ENCODE measurements around the gene ADAT1.
A peak's percentile ranks its signal among the peaks of the same experiment; 100 is the strongest.

The ADAT1 gene

GRCh38 chr16:75572864-75573542 is 50.1 kb downstream of the ADAT1 start:
- Mint-ChIP-seq H3K4me1 (ENCODE audit: low read depth) (peaks cover 40% of the 10 kb centered on the region), H3K4me3 (no peak overlapping the region), H3K27me3 (no peaks in the 10 kb centered on the region), H3K36me3 (ENCODE audit: low read depth) (peaks cover 50% of the 10 kb centered on the region), H3K27ac (no peak overlapping the region), H3K9me3 (no peaks in the 10 kb centered on the region)

- peak overlapping the region; percentile 63 for H3K27ac Mint-ChIP-seq
- no peaks in the 10 kb centered on the region for H3K9me3 Mint-ChIP-seq
- peaks cover 34% of the 10 kb centered on the region for H3K36me3 Mint-ChIP-seq (ENCODE audit: low read depth)
- H3K27me3 Mint-ChIP-seq = no peaks in the 10 kb centered on the region
- H3K4me3 Mint-ChIP-seq = no peak overlapping the region
- H3K4me1 Mint-ChIP-seq (ENCODE audit: low read depth) = peaks cover 48% of the 10 kb centered on the region
Measured at GRCh38 chr16:75570396-75571065, 52.5 kb downstream of the ADAT1 start.

- Mint-ChIP-seq H3K9me3 (no peaks in the 10 kb centered on the region), H3K27ac (no peak overlapping the region), H3K36me3 (ENCODE audit: low read depth) (peaks cover 16% of the 10 kb centered on the region), H3K27me3 (peaks cover 6% of the 10 kb centered on the region), H3K4me3 (peak overlapping the region; percentile 99), H3K4me1 (ENCODE audit: low read depth) (peaks cover 51% of the 10 kb centered on the region)
Measured at GRCh38 chr16:75567911-75568310, 55.2 kb downstream of the ADAT1 start.

GRCh38 chr16:75566758-75567255 is 56.3 kb downstream of the ADAT1 start:
- peaks cover 51% of the 10 kb centered on the region for H3K4me1 Mint-ChIP-seq (ENCODE audit: low read depth)
- peak overlapping the region; percentile 99 for H3K4me3 Mint-ChIP-seq
- H3K27ac Mint-ChIP-seq = no peak overlapping the region
- H3K9me3 Mint-ChIP-seq = no peaks in the 10 kb centered on the region
- H3K36me3 Mint-ChIP-seq (ENCODE audit: low read depth) = peaks cover 10% of the 10 kb centered on the region
- H3K27me3 Mint-ChIP-seq = peaks cover 11% of the 10 kb centered on the region

GRCh38 chr16:75566040-75566757 is 56.9 kb downstream of the ADAT1 start, which contains the start of gene GABARAPL2:
TSS of gene GABARAPL2 (plus strand) at chr16:75566379. CDS start at chr16:75566487, 108 bp downstream.
- Mint-ChIP-seq H3K36me3 (ENCODE audit: low read depth) (peaks cover 6% of the 10 kb centered on the region), H3K9me3 (no peaks in the 10 kb centered on the region), H3K27ac (peak within 1 kb of the TSS; percentile 98), H3K4me1 (ENCODE audit: low read depth) (peaks cover 48% of the 10 kb centered on the region), H3K4me3 (peak within 1 kb of the TSS; percentile 99), H3K27me3 (peaks cover 11% of the 10 kb centered on the region)

- H3K27me3 Mint-ChIP-seq = peaks cover 11% of the 10 kb centered on the region
- peak overlapping the region; percentile 99 for H3K4me3 Mint-ChIP-seq
- H3K27ac Mint-ChIP-seq = peak overlapping the region; percentile 98
- H3K4me1 Mint-ChIP-seq (ENCODE audit: low read depth) = peaks cover 44% of the 10 kb centered on the region
- peaks cover 5% of the 10 kb centered on the region for H3K36me3 Mint-ChIP-seq (ENCODE audit: low read depth)
- no peaks in the 10 kb centered on the region for H3K9me3 Mint-ChIP-seq
Measured at GRCh38 chr16:75565640-75566039, 57.4 kb downstream of the ADAT1 start.

GRCh38 chr16:75559564-75560372 is 63.3 kb downstream of the ADAT1 start:
- no peak overlapping the region for H3K27ac Mint-ChIP-seq

GRCh38 chr16:75558846-75559401 is 64.2 kb downstream of the ADAT1 start:
- no peaks in the 10 kb centered on the region for H3K9me3 Mint-ChIP-seq
- no peak overlapping the region for H3K4me3 Mint-ChIP-seq
- peaks cover 9% of the 10 kb centered on the region for H3K4me1 Mint-ChIP-seq (ENCODE audit: low read depth)
- peaks cover 11% of the 10 kb centered on the region for H3K27me3 Mint-ChIP-seq
- no peaks in the 10 kb centered on the region for H3K36me3 Mint-ChIP-seq (ENCODE audit: low read depth)
- H3K27ac Mint-ChIP-seq = no peak overlapping the region

More at GRCh38 chr16:75559564-75560372, 63.3 kb downstream of the ADAT1 start:
- Mint-ChIP-seq H3K4me3 (no peak overlapping the region), H3K27me3 (peaks cover 11% of the 10 kb centered on the region), H3K9me3 (no peaks in the 10 kb centered on the region), H3K36me3 (ENCODE audit: low read depth) (no peaks in the 10 kb centered on the region), H3K4me1 (ENCODE audit: low read depth) (peaks cover 11% of the 10 kb centered on the region)

- peak overlapping the region; percentile 82 for H3K27ac Mint-ChIP-seq
- no peaks in the 10 kb centered on the region for H3K36me3 Mint-ChIP-seq (ENCODE audit: low read depth)
- H3K4me1 Mint-ChIP-seq (ENCODE audit: low read depth) = peaks cover 9% of the 10 kb centered on the region
- peak overlapping the region; percentile 90 for H3K4me3 Mint-ChIP-seq
- peaks cover 5% of the 10 kb centered on the region for H3K27me3 Mint-ChIP-seq
- no peaks in the 10 kb centered on the region for H3K9me3 Mint-ChIP-seq
Measured at GRCh38 chr16:75556431-75556950, 66.6 kb downstream of the ADAT1 start.

- H3K4me3 Mint-ChIP-seq = peak within 1 kb of the TSS; percentile 90
- peak within 1 kb of the TSS; percentile 92 for H3K27ac Mint-ChIP-seq
- peaks cover 9% of the 10 kb centered on the region for H3K4me1 Mint-ChIP-seq (ENCODE audit: low read depth)
- H3K27me3 Mint-ChIP-seq = peaks cover 5% of the 10 kb centered on the region
- no peaks in the 10 kb centered on the region for H3K36me3 Mint-ChIP-seq (ENCODE audit: low read depth)
- no peaks in the 10 kb centered on the region for H3K9me3 Mint-ChIP-seq
Measured at GRCh38 chr16:75555707-75556430, 67.2 kb downstream of the ADAT1 start, which contains the start of gene TMEM231. TSS of gene TMEM231 (minus strand) at chr16:75556252. CDS start at chr16:75556209, 43 bp downstream.

- Mint-ChIP-seq H3K36me3 (ENCODE audit: low read depth) (no peaks in the 10 kb centered on the region), H3K27ac (peak overlapping the region; percentile 92)
Measured at GRCh38 chr16:75555213-75555706, 67.8 kb downstream of the ADAT1 start.

GRCh38 chr16:75552951-75553350 is 70.1 kb downstream of the ADAT1 start:
- H3K27ac Mint-ChIP-seq = no peak overlapping the region
- peaks cover 5% of the 10 kb centered on the region for H3K27me3 Mint-ChIP-seq
- no peaks in the 10 kb centered on the region for H3K36me3 Mint-ChIP-seq (ENCODE audit: low read depth)
- peaks cover 9% of the 10 kb centered on the region for H3K4me1 Mint-ChIP-seq (ENCODE audit: low read depth)
- no peaks in the 10 kb centered on the region for H3K9me3 Mint-ChIP-seq
- H3K4me3 Mint-ChIP-seq = no peak overlapping the region

More at GRCh38 chr16:75555213-75555706, 67.8 kb downstream of the ADAT1 start:
- peaks cover 5% of the 10 kb centered on the region for H3K27me3 Mint-ChIP-seq
- H3K4me1 Mint-ChIP-seq (ENCODE audit: low read depth) = peaks cover 9% of the 10 kb centered on the region
- peak overlapping the region; percentile 90 for H3K4me3 Mint-ChIP-seq
- no peaks in the 10 kb centered on the region for H3K9me3 Mint-ChIP-seq

GRCh38 chr16:75550211-75550662 is 72.8 kb downstream of the ADAT1 start:
- peaks cover 1% of the 10 kb centered on the region for H3K4me1 Mint-ChIP-seq (ENCODE audit: low read depth)
- H3K36me3 Mint-ChIP-seq (ENCODE audit: low read depth) = no peaks in the 10 kb centered on the region
- H3K4me3 Mint-ChIP-seq = no peak overlapping the region
- H3K27me3 Mint-ChIP-seq = peaks cover 5% of the 10 kb centered on the region
- H3K9me3 Mint-ChIP-seq = no peaks in the 10 kb centered on the region
- H3K27ac Mint-ChIP-seq = no peak overlapping the region
